K562 (cell line): ENCODE data around the gene HLCS. TPM values are rescaled to one million over a fixed set of nuclear protein-coding genes. Genes with fewer than 3 reads are reported as not detected.

Experiments used
- ATAC-seq: fragments of 200-7000 bp; cut with Tn5 transposase; 3 replicates; pipeline ENCODE4 v1.9.1; 2020; ENCODE audit warnings: moderate library complexity
- Bru-seq: library from RNA; stranded (reverse); fragments of 400-500 nt; gene quantifications from one replicate; lab custom pipeline; 2021; lab: Mats Ljungman, UMichigan
- BruChase-seq, 2 experiments: library from RNA; stranded (reverse); fragments of 400-500 nt; gene quantifications; one replicate each; lab custom pipeline; 2021; lab: Mats Ljungman, UMichigan
- BruUV-seq: library from RNA; stranded (reverse); fragments of 400-500 nt; replicated peaks from 2 replicates; lab custom pipeline; 2021; lab: Mats Ljungman, UMichigan
- CTCF ChIA-PET: fragments of 300-600 bp; formaldehyde crosslinking; extraction: SDS; loops from one replicate; lab custom pipeline; 2021; ENCODE audit warnings: low intra/inter-chr PET ratio; lab: Yijun Ruan, JAX
- POLR2A ChIA-PET: fragments of 300-600, 350-650 bp; sonication (Branson Sonifier 250); formaldehyde crosslinking; extraction: SDS; loops from one replicate; lab custom pipeline; 2021; ENCODE audit warnings: antibody characterized with exemption, inconsistent platforms; lab: Yijun Ruan, JAX
- DNase-seq, 4 experiments: peaks; one replicate each; pipeline versions ENCODE4 v3.0.0 to v3.0.0-alpha.2; 2011 to 2018; ENCODE audit warnings: low spot score in 3 of 4, mixed read lengths in 3 of 4; ENCODE audit errors: extremely low read depth in 1 of 4
- FAIRE-seq: peaks from 2 replicates; lab custom pipeline; 2011; peaks lifted over from hg19 to GRCh38; lab: Jason Lieb, UNC
- H2AFZ ChIP-seq: 2 replicates; pipeline ENCODE4 v1.6.0; 2011; ENCODE audit warnings: low read depth, low read length, control low read depth, inconsistent platforms
- H3K27ac ChIP-seq: fragments of 200-600 bp; 3 replicates; pipeline ENCODE4 v1.8.0; 2011; ENCODE audit warnings: low read depth, mild to moderate bottlenecking, control low read depth, inconsistent platforms, low read length, moderate library complexity, mixed read lengths; ENCODE audit errors: extremely low read depth
- H3K27me3 ChIP-seq, 2 experiments: fragments of 300-600 bp in 1 of 2; 2 replicates in 1 of 2; 3 replicates in 1 of 2; pipeline versions ENCODE4 v1.6.0 to v1.8.0; 2011; ENCODE audit warnings: inconsistent platforms in 2 of 2, low read length in 2 of 2, mild to moderate bottlenecking in 1 of 2, mixed read lengths in 1 of 2, moderate library complexity in 1 of 2; ENCODE audit not compliant: control insufficient read depth in 2 of 2, insufficient read depth in 2 of 2
- H3K36me3 ChIP-seq: fragments of 300-600 bp; 3 replicates; pipeline ENCODE4 v1.8.0; 2011; ENCODE audit warnings: mild to moderate bottlenecking, low read length, inconsistent platforms; ENCODE audit not compliant: control insufficient read depth, insufficient read depth
- H3K4me1 ChIP-seq, 2 experiments: fragments of 200-600 bp in 1 of 2; replicated peaks in 1 of 2; 2 replicates in 1 of 2; 3 replicates in 1 of 2; pipeline versions ENCODE4 v1.5.1 to v1.8.0; 2011; ENCODE audit warnings: inconsistent platforms in 2 of 2, low read length in 2 of 2, mild to moderate bottlenecking in 1 of 2, mixed read lengths in 1 of 2, moderate library complexity in 1 of 2; ENCODE audit not compliant: control insufficient read depth in 2 of 2, insufficient read depth in 2 of 2
- H3K4me2 ChIP-seq: 2 replicates; pipeline ENCODE4 v1.6.1; 2011; ENCODE audit warnings: low read length, control low read depth, inconsistent platforms, mixed read lengths; ENCODE audit not compliant: insufficient read depth
- H3K4me3 ChIP-seq: fragments of 200-600 bp; sonication (generic), shearing (Covaris generic); 2 replicates; pipeline ENCODE4 v1.5.1; 2016; ENCODE audit warnings: control low read depth, inconsistent platforms
- H3K79me2 ChIP-seq: fragments of 200-600 bp; 3 replicates; pipeline ENCODE4 v1.8.0; 2011; ENCODE audit warnings: low read length, inconsistent platforms; ENCODE audit not compliant: control insufficient read depth, insufficient read depth
- H3K9ac ChIP-seq, 2 experiments: 2 replicates each; pipeline versions ENCODE4 v1.6.0 to v1.6.1; 2011; ENCODE audit warnings: low read depth in 2 of 2, low read length in 2 of 2, control low read depth in 1 of 2, inconsistent platforms in 1 of 2, mild to moderate bottlenecking in 1 of 2, mixed read lengths in 1 of 2; ENCODE audit not compliant: insufficient read depth in 1 of 2
- H3K9me1 ChIP-seq: one replicate; pipeline ENCODE4 v1.6.0; 2011; ENCODE audit warnings: inconsistent platforms, mild to moderate bottlenecking, low read length, moderate library complexity; ENCODE audit not compliant: control insufficient read depth, insufficient read depth
- H3K9me3 ChIP-seq: replicated peaks from 2 replicates; pipeline ENCODE4 v1.5.1; 2011; ENCODE audit warnings: low read depth, low read length, inconsistent platforms; ENCODE audit not compliant: control insufficient read depth, insufficient read depth
- H4K20me1 ChIP-seq: replicated peaks from 2 replicates; pipeline ENCODE4 v1.6.1; 2011; ENCODE audit warnings: low read length, inconsistent platforms, mixed read lengths; ENCODE audit not compliant: control insufficient read depth, insufficient read depth
- BHLHE40 ChIP-seq: IDR thresholded peaks from 2 replicates; pipeline ENCODE4 v1.6.1; 2011; ENCODE audit warnings: low read length, improper control_type of control experiment
- CBX5 ChIP-seq: IDR thresholded peaks from 2 replicates; pipeline ENCODE4 v1.6.1; 2014; ENCODE audit warnings: low read depth, borderline replicate concordance
- GTF2F1 ChIP-seq: IDR thresholded peaks from 2 replicates; pipeline ENCODE4 v1.6.1; 2011; ENCODE audit warnings: low read depth, low read length, improper control_type of control experiment
- KLF10 ChIP-seq: fragments of 250-450 bp; sonication (Bioruptor Pico); IDR thresholded peaks from 2 replicates; pipeline ENCODE4 v1.6.1; 2021; ENCODE audit warnings: matching md5 sums
- NELFE ChIP-seq: IDR thresholded peaks from 2 replicates; pipeline ENCODE4 v1.6.1; 2011; ENCODE audit warnings: mild to moderate bottlenecking; ENCODE audit not compliant: insufficient read depth, insufficient read length
- PCBP1 ChIP-seq: fragments of 200-400 bp; formaldehyde crosslinking; IDR thresholded peaks from 2 replicates; pipeline ENCODE4 v1.6.1; 2018; ENCODE audit warnings: mild to moderate bottlenecking, low read depth, low read length; ENCODE audit not compliant: poor library complexity, severe bottlenecking
- RHOXF2B ChIP-seq: fragments of 250-450 bp; sonication (Bioruptor Pico); conservative IDR thresholded peaks from 2 replicates; pipeline ENCODE4 v1.5.1; 2021
- SIN3A ChIP-seq, 2 experiments: fragments of 150-350 bp in 1 of 2; IDR thresholded peaks; 2 replicates each; pipeline ENCODE4 v1.6.1; 2011 to 2016; ENCODE audit warnings: borderline replicate concordance in 2 of 2, low read depth in 2 of 2, low read length in 2 of 2, mild to moderate bottlenecking in 2 of 2, moderate library complexity in 2 of 2; ENCODE audit not compliant: control insufficient read depth in 1 of 2
- TGIF2 ChIP-seq: sonication (generic); formaldehyde crosslinking; IDR thresholded peaks from 2 replicates; pipeline ENCODE4 v1.8.1; 2022; ENCODE audit warnings: mild to moderate bottlenecking, missing genetic modification reagents, moderate library complexity
- ZNF408 ChIP-seq: fragments of 250-450 bp; sonication (Bioruptor Pico); IDR thresholded peaks from 2 replicates; pipeline ENCODE4 v1.4.0; 2020; ENCODE audit warnings: low read depth, mild to moderate bottlenecking, moderate library complexity
- ZNF780A ChIP-seq: fragments of 250-450 bp; sonication (Bioruptor Pico); IDR thresholded peaks from 2 replicates; pipeline ENCODE4 v1.5.0; 2021; ENCODE audit warnings: mild to moderate bottlenecking
- WGBS: fragments of 100-300 bp; shearing (Covaris generic); methylation state at CpG from one replicate; pipeline ENCODE4 v1.1.6; 2016; ENCODE audit warnings: low coverage, mixed read lengths; ENCODE audit not compliant: insufficient coverage; ENCODE audit errors: missing lambda C conversion rate; 5-methylcytosine and 5-hydroxymethylcytosine counted together
- in situ Hi-C: fragments of 300-500 bp; cut with MboI; formaldehyde crosslinking; loops from 4 replicates; pipeline ENCODE4 v1.15.0; 2018; ENCODE audit warnings: inconsistent platforms, mixed read lengths
- intact Hi-C: fragments of 100-400 bp; cut with micrococcal nuclease; formaldehyde crosslinking; loops from 2 replicates; pipeline ENCODE4 v1.14.2; 2022
- long read RNA-seq, 3 experiments: library from polyadenylated mRNA in 2 of 3; library from RNA in 1 of 3; unstranded in 2 of 3; stranded (forward) in 1 of 3; transcript quantifications; one replicate each; pipeline ENCODE4 v2.0.0, GENCODE V29; 2019 to 2022
- polyA minus RNA-seq, 3 experiments: library from RNA; depleted of rRNA, polyadenylated mRNA; stranded (reverse); fragments of >200 nt; gene quantifications; 2 replicates each; pipeline ENCODE4 v1.2.3, GENCODE V29; 2011
- polyA plus RNA-seq, 8 experiments: library from polyadenylated mRNA; depleted of rRNA in 4 of 8; stranded (reverse) in 5 of 8; unstranded in 3 of 8; fragments of >200 nt; fragmentation: Nextera tagmentation in 2 of 8; fragmentation: Illumina TruSeq in 1 of 8; extraction: Ambion mirVana in 2 of 8; extraction: Trizol in 1 of 8; gene quantifications; 2 replicates each; pipeline versions ENCODE4 v1.2.1 to v1.2.3, GENCODE V29; 2011 to 2014; ENCODE audit warnings: inconsistent platforms in 1 of 8, missing spikeins in 1 of 8
- total RNA-seq, 7 experiments: library from RNA; depleted of rRNA in 6 of 7; stranded (reverse); fragments of >200 nt in 6 of 7; fragmentation: Illumina TruSeq in 2 of 7; extraction: Trizol in 2 of 7; gene quantifications; 2 replicates each; pipeline versions ENCODE4 v1.2.1 to v1.2.3, GENCODE V29; 2011 to 2021; ENCODE audit warnings: low replicate concordance in 1 of 7
- TF ChIP-seq, protein P1 (sequence below): sonication (generic); formaldehyde crosslinking; IDR thresholded peaks from 2 replicates; pipeline ENCODE4 v1.8.1; 2023; ENCODE audit warnings: mild to moderate bottlenecking, missing genetic modification reagents, moderate library complexity
- TF ChIP-seq, protein P2 (sequence below), 3 experiments: IDR thresholded peaks in 2 of 3; conservative IDR thresholded peaks in 1 of 3; 2 replicates each; pipeline ENCODE4 v1.5.1; 2011 to 2012; ENCODE audit warnings: low read length in 3 of 3, mild to moderate bottlenecking in 3 of 3, control low read depth in 2 of 3, improper control_type of control experiment in 1 of 3, inconsistent platforms in 1 of 3, low read depth in 1 of 3, mixed read lengths in 1 of 3, moderate library complexity in 1 of 3; ENCODE audit not compliant: insufficient read depth in 2 of 3

Gene HLCS
- total RNA-seq (2011; cell fraction: chromatin; rRNA removed; ENCODE audit: low replicate concordance), result 102 and 136 TPM in 2 replicates
- 47.9 and 55.7 TPM in 2 replicates for total RNA-seq (2011; cell fraction: nucleolus; rRNA removed)
- 69.9 and 71.1 TPM in 2 replicates for total RNA-seq (2011; cell fraction: nucleoplasm; rRNA removed)
- 11.9 and 15.1 TPM in 2 replicates for total RNA-seq (2014; rRNA removed)
- total RNA-seq (2014; rRNA removed; fragmentation: Illumina TruSeq; extraction: Trizol), result 21.5 and 25.6 TPM in 2 replicates
- total RNA-seq (2015; rRNA removed; fragmentation: Illumina TruSeq; extraction: Trizol), result 17.5 and 18.5 TPM in 2 replicates
- 20.0 and 20.1 TPM in 2 replicates for total RNA-seq (2021)
- 17.5 and 21.4 TPM in 2 replicates for polyA plus RNA-seq (2011; rRNA removed)
- polyA plus RNA-seq (2011; cell fraction: cytosol; rRNA removed), result 11.0 and 15.7 TPM in 2 replicates
- 21.4 and 25.6 TPM in 2 replicates for polyA plus RNA-seq (2011; cell fraction: nucleus; rRNA removed)
- polyA plus RNA-seq (2012), result 13.6 and 26.9 TPM in 2 replicates
- polyA plus RNA-seq (2014; fragmentation: Illumina TruSeq; extraction: Trizol), result 15.2 and 17.1 TPM in 2 replicates
- polyA plus RNA-seq (2014; fragmentation: Nextera tagmentation; extraction: Ambion mirVana), result 1 to 10 TPM; 3.0 to 3.6 TPM
- 9.8 and 13.3 TPM in 2 replicates for polyA plus RNA-seq (2014; rRNA removed)
- 38.2 and 38.3 TPM in 2 replicates for polyA minus RNA-seq (2011; rRNA and poly(A)+ RNA removed)
- polyA minus RNA-seq (2011; cell fraction: cytosol; rRNA and poly(A)+ RNA removed), result 10.7 and 11.5 TPM in 2 replicates
- 19.1 and 29.1 TPM in 2 replicates for polyA minus RNA-seq (2011; cell fraction: nucleus; rRNA and poly(A)+ RNA removed)
- Bru-seq, nascent RNA, result percentile 61 among the genes with signal in this experiment
- percentile 76 among the genes with signal in this experiment for BruChase-seq, experiment 1, labeled RNA remaining after a 2-hour chase
- percentile 76 among the genes with signal in this experiment for BruChase-seq, experiment 2, labeled RNA remaining after a 6-hour chase
- long read RNA-seq, experiment 1, partial matches to known transcripts, result 17 of 64 reads
- long read RNA-seq, experiment 1, other reads (novel, unspliced or antisense), result 47 of 64 reads
- long read RNA-seq, experiment 2, partial matches to known transcripts, result 5 of 16 reads
- long read RNA-seq, experiment 2, other reads (novel, unspliced or antisense), result 11 of 16 reads
- long read RNA-seq, experiment 3, partial matches to known transcripts, result 3 of 9 reads
- long read RNA-seq, experiment 3, other reads (novel, unspliced or antisense), result 6 of 9 reads

DNA sequence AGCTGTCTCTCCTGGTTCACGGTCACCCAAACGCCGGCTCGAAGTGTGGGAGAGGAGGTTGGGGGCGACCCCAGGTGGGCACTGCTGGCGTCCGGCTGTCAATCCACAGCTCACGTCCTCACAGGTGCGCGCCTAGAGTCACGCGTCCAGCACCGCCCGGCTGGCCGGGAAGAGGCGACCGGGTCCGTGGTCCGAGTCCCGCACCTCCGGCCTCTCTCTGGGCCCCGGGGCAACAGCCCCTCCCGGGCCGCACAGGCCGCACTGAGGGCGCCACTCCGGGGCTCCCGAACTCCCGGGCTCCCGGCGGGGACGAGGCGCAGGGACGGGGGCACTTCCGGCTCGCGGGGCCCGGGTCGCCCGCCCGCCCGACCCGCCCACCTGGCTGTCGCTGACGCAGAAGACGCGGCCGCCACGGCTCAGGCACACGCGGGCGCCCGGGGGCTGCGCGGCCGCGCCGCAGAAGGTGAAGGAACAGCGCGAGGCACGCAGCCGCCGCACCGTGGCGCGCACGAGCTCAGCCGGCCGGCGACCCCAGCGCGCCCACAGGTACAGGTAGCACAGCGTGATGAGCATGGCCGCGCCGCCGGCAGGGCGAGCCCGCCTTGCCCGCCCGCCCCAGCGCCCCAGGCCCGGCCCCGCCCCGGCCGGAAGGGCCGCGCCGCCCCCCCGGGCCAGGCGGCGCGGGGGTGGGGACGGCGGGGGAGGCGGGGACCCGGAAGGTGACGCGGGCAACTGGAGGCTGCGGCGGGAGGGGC lies at the start of gene HLCS:
Gene HLCS (minus strand): TSS at position 604 of the 755 bp plus-strand sequence. CDS start 31 bp downstream, at position 573.
- Histone ChIP-seq H3K9me3 (no peaks in the 10 kb centered on the region), H3K4me2 (peak within 1 kb of the TSS; percentile 93), H3K4me1 (peaks cover 27 to 33% of the 10 kb centered on the region in 2 experiments), H4K20me1 (no peaks in the 10 kb centered on the region), H2AFZ (peak within 1 kb of the TSS; percentile 87), H3K27ac (peak within 1 kb of the TSS; percentile 96), H3K4me3 (peak within 1 kb of the TSS; percentile 89), H3K79me2 (peaks cover 30% of the 10 kb centered on the region), H3K9ac (peak within 1 kb of the TSS; percentile 95 to 99), H3K27me3 (no peaks in the 10 kb centered on the region), H3K36me3 (peaks cover 1% of the 10 kb centered on the region; the same call in 2 of the 3 replicates), H3K9me1 (no peaks in the 10 kb centered on the region)
- no TSS peak for BruUV-seq
- DNase-seq, result peak; percentile 90 to 94 (median 94)
- in situ Hi-C loops (no loop called here), intact Hi-C loops (loop anchor here (1.0 kb wide), 1 partner anchor 27 kb away; no protein-coding TSS in a partner anchor)
- ChIA-PET POLR2A (interaction anchor here (0.5 to 3.1 kb wide), 16 partner anchors 9 to 599 kb away, joined by 3 to 17 read pairs (median 3); no protein-coding TSS in a partner anchor), CTCF (interaction anchor here (0.7 kb wide), 1 partner anchor 16 kb away, joined by 3 read pairs; no protein-coding TSS in a partner anchor)
- FAIRE-seq, result no peak
- 1% methylated on average over 70 of the region's 101 CpGs for WGBS
- peak; percentile 81 for ATAC-seq
- TF ChIP-seq PCBP1, result peak; percentile 88
- TF ChIP-seq KLF10 (CRISPR knock-in tag), result no peak
- no peak for TF ChIP-seq GTF2F1
- TF ChIP-seq ZNF780A (CRISPR knock-in tag), result no peak
- TF ChIP-seq CBX5, result no peak
- peak; percentile 42 for TF ChIP-seq BHLHE40
- no peak for TF ChIP-seq ZNF408 (CRISPR knock-in tag)
- TF ChIP-seq RHOXF2B, result 0 out of 2 replicates have a peak, but pooled peaks have one; percentile 28
- TF ChIP-seq, protein P1, sequence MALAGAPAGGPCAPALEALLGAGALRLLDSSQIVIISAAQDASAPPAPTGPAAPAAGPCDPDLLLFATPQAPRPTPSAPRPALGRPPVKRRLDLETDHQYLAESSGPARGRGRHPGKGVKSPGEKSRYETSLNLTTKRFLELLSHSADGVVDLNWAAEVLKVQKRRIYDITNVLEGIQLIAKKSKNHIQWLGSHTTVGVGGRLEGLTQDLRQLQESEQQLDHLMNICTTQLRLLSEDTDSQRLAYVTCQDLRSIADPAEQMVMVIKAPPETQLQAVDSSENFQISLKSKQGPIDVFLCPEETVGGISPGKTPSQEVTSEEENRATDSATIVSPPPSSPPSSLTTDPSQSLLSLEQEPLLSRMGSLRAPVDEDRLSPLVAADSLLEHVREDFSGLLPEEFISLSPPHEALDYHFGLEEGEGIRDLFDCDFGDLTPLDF (CRISPR knock-in tag), result peak; percentile 64; the same call in 1 of the 2 replicates
- TF ChIP-seq, protein P2, sequence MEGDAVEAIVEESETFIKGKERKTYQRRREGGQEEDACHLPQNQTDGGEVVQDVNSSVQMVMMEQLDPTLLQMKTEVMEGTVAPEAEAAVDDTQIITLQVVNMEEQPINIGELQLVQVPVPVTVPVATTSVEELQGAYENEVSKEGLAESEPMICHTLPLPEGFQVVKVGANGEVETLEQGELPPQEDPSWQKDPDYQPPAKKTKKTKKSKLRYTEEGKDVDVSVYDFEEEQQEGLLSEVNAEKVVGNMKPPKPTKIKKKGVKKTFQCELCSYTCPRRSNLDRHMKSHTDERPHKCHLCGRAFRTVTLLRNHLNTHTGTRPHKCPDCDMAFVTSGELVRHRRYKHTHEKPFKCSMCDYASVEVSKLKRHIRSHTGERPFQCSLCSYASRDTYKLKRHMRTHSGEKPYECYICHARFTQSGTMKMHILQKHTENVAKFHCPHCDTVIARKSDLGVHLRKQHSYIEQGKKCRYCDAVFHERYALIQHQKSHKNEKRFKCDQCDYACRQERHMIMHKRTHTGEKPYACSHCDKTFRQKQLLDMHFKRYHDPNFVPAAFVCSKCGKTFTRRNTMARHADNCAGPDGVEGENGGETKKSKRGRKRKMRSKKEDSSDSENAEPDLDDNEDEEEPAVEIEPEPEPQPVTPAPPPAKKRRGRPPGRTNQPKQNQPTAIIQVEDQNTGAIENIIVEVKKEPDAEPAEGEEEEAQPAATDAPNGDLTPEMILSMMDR (IDR thresholded peaks at IDR 0.05 in 2 of 3, conservative IDR thresholded peaks at IDR 0.05 in 1 of 3; ENCODE audit: insufficient read depth in 2 of 3, low read depth in 1 of 3, low read length in 3 of 3), result peak in 2 of 3 experiments; percentile 45 to 54; a peak in 3 of 6 replicates
- 0 out of 2 replicates have a peak, but pooled peaks have one; percentile 80 for TF ChIP-seq TGIF2 (CRISPR knock-in tag)
- no peak for TF ChIP-seq NELFE
- TF ChIP-seq SIN3A (IDR thresholded peaks at IDR 0.05; ENCODE audit: borderline replicate concordance in 2 of 2, control insufficient read depth in 1 of 2, low read depth in 2 of 2, low read length in 2 of 2), result peak in 1 of 2 experiments; percentile 25; a peak in 2 of 4 replicates
